HEK293T (cell line): ENCODE data around the gene ADORA3.

ENCODE experiments used
- ARNT ChIP-seq: fragments of 450-650 bp; IDR thresholded peaks from 2 replicates; pipeline ENCODE4 v1.6.1; 2017; ENCODE audit warnings: mild to moderate bottlenecking
- BHLHE40 ChIP-seq: fragments of 450-650 bp; IDR thresholded peaks from 2 replicates; pipeline ENCODE4 v1.6.1; 2016; ENCODE audit warnings: mild to moderate bottlenecking, moderate library complexity, borderline replicate concordance
- CTBP1 ChIP-seq: fragments of 450-650 bp; IDR thresholded peaks from 2 replicates; pipeline ENCODE4 v1.6.1; 2016; ENCODE audit warnings: borderline replicate concordance
- FOXA1 ChIP-seq: fragments of 450-650 bp; IDR thresholded peaks from 2 replicates; pipeline ENCODE4 v1.6.1; 2016; ENCODE audit warnings: mild to moderate bottlenecking
- FOXK2 ChIP-seq: fragments of 450-650 bp; IDR thresholded peaks from 2 replicates; pipeline ENCODE4 v1.6.1; 2016; ENCODE audit warnings: mild to moderate bottlenecking
- FOXM1 ChIP-seq: fragments of 450-650 bp; IDR thresholded peaks from 2 replicates; pipeline ENCODE4 v1.6.1; 2017; ENCODE audit warnings: mild to moderate bottlenecking, borderline replicate concordance
- HDGF ChIP-seq: fragments of 450-650 bp; IDR thresholded peaks from 2 replicates; pipeline ENCODE4 v1.6.1; 2017; ENCODE audit warnings: antibody characterized with exemption, borderline replicate concordance
- L3MBTL2 ChIP-seq: fragments of 450-650 bp; conservative IDR thresholded peaks from 2 replicates; pipeline ENCODE4 v1.6.1; 2016; ENCODE audit warnings: mild to moderate bottlenecking
- LEF1 ChIP-seq: fragments of 450-650 bp; IDR thresholded peaks from 2 replicates; pipeline ENCODE4 v1.6.1; 2017; ENCODE audit warnings: mild to moderate bottlenecking, borderline replicate concordance
- SP1 ChIP-seq: fragments of 450-650 bp; IDR thresholded peaks from 2 replicates; pipeline ENCODE4 v1.6.1; 2017
- SUZ12 ChIP-seq: fragments of 450-650 bp; IDR thresholded peaks from 2 replicates; pipeline ENCODE4 v1.6.1; 2016; ENCODE audit warnings: mild to moderate bottlenecking
- TARDBP ChIP-seq: fragments of 450-650 bp; IDR thresholded peaks from 2 replicates; pipeline ENCODE4 v1.6.1; 2016
- ZNF384 ChIP-seq: fragments of 450-650 bp; IDR thresholded peaks from 2 replicates; pipeline ENCODE4 v1.6.1; 2016
- TF ChIP-seq, protein P1 (sequence below): fragments of 450-650 bp; IDR thresholded peaks from 2 replicates; pipeline ENCODE4 v1.6.1; 2016

DNA sequence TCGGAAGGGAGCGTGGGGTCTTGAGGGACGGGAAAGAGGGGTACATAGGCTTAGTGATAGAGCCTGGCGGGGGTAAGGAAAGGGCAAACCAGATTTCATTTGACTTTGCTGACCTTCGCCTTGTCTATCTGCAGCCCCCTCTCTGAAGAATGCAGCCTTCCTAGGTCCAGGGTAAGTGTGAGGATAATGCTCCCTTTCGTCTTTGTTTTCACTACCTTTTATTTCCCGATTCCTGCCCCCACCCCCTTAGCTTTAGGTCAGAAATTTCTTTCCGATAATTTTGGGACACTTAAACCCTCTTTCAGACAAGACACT lies 53.8 kb downstream of the ADORA3 start:
- TF ChIP-seq BHLHE40 = no peak
- TF ChIP-seq TARDBP = no peak
- no peak for TF ChIP-seq FOXM1
- no peak for TF ChIP-seq FOXA1
- no peak for TF ChIP-seq L3MBTL2
- TF ChIP-seq FOXK2 = no peak
- no peak for TF ChIP-seq LEF1
- no peak for TF ChIP-seq ZNF384
- no peak for TF ChIP-seq SUZ12
- no peak for TF ChIP-seq SP1
- TF ChIP-seq, protein P1, sequence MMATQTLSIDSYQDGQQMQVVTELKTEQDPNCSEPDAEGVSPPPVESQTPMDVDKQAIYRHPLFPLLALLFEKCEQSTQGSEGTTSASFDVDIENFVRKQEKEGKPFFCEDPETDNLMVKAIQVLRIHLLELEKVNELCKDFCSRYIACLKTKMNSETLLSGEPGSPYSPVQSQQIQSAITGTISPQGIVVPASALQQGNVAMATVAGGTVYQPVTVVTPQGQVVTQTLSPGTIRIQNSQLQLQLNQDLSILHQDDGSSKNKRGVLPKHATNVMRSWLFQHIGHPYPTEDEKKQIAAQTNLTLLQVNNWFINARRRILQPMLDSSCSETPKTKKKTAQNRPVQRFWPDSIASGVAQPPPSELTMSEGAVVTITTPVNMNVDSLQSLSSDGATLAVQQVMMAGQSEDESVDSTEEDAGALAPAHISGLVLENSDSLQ = no peak
- no peak for TF ChIP-seq HDGF
- TF ChIP-seq CTBP1 = no peak
- no peak for TF ChIP-seq ARNT
